ENCODE data around the gene SH3TC1.

GRCh38 chr4:8201321-8201781, 2.3 kb downstream of the SH3TC1 start:
- TF ChIP-seq, protein P1, sequence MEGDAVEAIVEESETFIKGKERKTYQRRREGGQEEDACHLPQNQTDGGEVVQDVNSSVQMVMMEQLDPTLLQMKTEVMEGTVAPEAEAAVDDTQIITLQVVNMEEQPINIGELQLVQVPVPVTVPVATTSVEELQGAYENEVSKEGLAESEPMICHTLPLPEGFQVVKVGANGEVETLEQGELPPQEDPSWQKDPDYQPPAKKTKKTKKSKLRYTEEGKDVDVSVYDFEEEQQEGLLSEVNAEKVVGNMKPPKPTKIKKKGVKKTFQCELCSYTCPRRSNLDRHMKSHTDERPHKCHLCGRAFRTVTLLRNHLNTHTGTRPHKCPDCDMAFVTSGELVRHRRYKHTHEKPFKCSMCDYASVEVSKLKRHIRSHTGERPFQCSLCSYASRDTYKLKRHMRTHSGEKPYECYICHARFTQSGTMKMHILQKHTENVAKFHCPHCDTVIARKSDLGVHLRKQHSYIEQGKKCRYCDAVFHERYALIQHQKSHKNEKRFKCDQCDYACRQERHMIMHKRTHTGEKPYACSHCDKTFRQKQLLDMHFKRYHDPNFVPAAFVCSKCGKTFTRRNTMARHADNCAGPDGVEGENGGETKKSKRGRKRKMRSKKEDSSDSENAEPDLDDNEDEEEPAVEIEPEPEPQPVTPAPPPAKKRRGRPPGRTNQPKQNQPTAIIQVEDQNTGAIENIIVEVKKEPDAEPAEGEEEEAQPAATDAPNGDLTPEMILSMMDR (IDR thresholded peaks at IDR 0.05) = no peak
- no peak for TF ChIP-seq SMC3 (IDR thresholded peaks at IDR 0.05)
- TF ChIP-seq RNF2 (IDR thresholded peaks at IDR 0.05; ENCODE audit: borderline replicate concordance, low read depth) = no peak
- TF ChIP-seq NR3C1 (IDR thresholded peaks at IDR 0.05) = no peak
- TF ChIP-seq EP300 (IDR thresholded peaks at IDR 0.05) = no peak
- TF ChIP-seq JUNB (IDR thresholded peaks at IDR 0.05) = no peak
- TF ChIP-seq POLR2A (IDR thresholded peaks at IDR 0.05; ENCODE audit: low read length) = no peak
- TF ChIP-seq MAX (IDR thresholded peaks at IDR 0.05) = no peak
- no peak for TF ChIP-seq NFE2L2 (conservative IDR thresholded peaks at IDR 0.05; ENCODE audit: low read length)
- no peak for TF ChIP-seq CBX8 (IDR thresholded peaks at IDR 0.05)
- no peak for TF ChIP-seq JUN (IDR thresholded peaks at IDR 0.05)
- TF ChIP-seq MAFK (IDR thresholded peaks at IDR 0.05; ENCODE audit: partially characterized antibody) = no peak
